Naive thymus-derived CD4-positive, alpha-beta T cell (primary cell): ENCODE data around the gene SH3TC1. TPM values are rescaled to one million over a fixed set of nuclear protein-coding genes. Genes with fewer than 3 reads are reported as not detected.

ENCODE experiments used
- ATAC-seq: fragments of 150-1000 bp; cut with Tn5 transposase; 2 replicates; pipeline ENCODE4 v1.10.0; 2021; ENCODE audit warnings: mild to moderate bottlenecking, moderate library complexity
- CTCF ChIA-PET: fragments of 350-600 bp; sonication (Branson Sonifier 250); formaldehyde crosslinking; loops from one replicate; lab custom pipeline; 2021; ENCODE audit warnings: antibody characterized with exemption; lab: Charles Lee
- POLR2A ChIA-PET: fragments of 350-600 bp; sonication (Branson Sonifier 250); formaldehyde crosslinking; loops from one replicate; lab custom pipeline; 2021; ENCODE audit warnings: antibody characterized with exemption, inconsistent platforms; lab: Charles Lee
- DNase-seq, 9 donors: peaks; one replicate each; pipeline versions ENCODE4 v3.0.0 to v3.0.0-alpha.2; 2020 to 2022; ENCODE audit warnings: mixed read lengths in 1 of 9
- H3K27ac ChIP-seq: one replicate; pipeline ENCODE4 v1.7.0; 2013; ENCODE audit warnings: mild to moderate bottlenecking, low read depth, low read length, moderate library complexity
- H3K27me3 ChIP-seq, 2 donors: one replicate each; pipeline ENCODE4 v1.7.0; 2013; ENCODE audit warnings: low read length in 2 of 2, mild to moderate bottlenecking in 2 of 2, moderate library complexity in 2 of 2; ENCODE audit not compliant: control insufficient read depth in 2 of 2, insufficient read depth in 2 of 2
- H3K36me3 ChIP-seq, 3 experiments: 1 replicate in 2 of 3; 2 replicates in 1 of 3; pipeline ENCODE4 v1.7.0; 2013; ENCODE audit warnings: low read length in 3 of 3, mild to moderate bottlenecking in 3 of 3, moderate library complexity in 1 of 3; ENCODE audit not compliant: insufficient read depth in 3 of 3, control insufficient read depth in 2 of 3
- H3K4me1 ChIP-seq, 2 donors: one replicate each; pipeline ENCODE4 v1.7.0; 2013; ENCODE audit warnings: low read length in 2 of 2, mild to moderate bottlenecking in 2 of 2, moderate library complexity in 1 of 2; ENCODE audit not compliant: control insufficient read depth in 2 of 2, insufficient read depth in 2 of 2
- H3K4me3 ChIP-seq: 2 replicates; pipeline ENCODE4 v1.7.0; 2013; ENCODE audit warnings: mild to moderate bottlenecking, low read length
- H3K9me3 ChIP-seq, 3 experiments: 1 replicate in 2 of 3; 2 replicates in 1 of 3; pipeline ENCODE4 v1.7.0; 2013; ENCODE audit warnings: low read length in 3 of 3; ENCODE audit not compliant: control insufficient read depth in 2 of 3
- H3K27ac Mint-ChIP-seq, 9 donors: one replicate each; pipeline ENCODE4 v1.8.0; 2020 to 2022; ENCODE audit warnings: mixed read lengths in 9 of 9, mild to moderate bottlenecking in 8 of 9, moderate library complexity in 5 of 9, inconsistent platforms in 2 of 9
- H3K27me3 Mint-ChIP-seq, 5 donors: one replicate each; pipeline ENCODE4 v1.8.0; 2021 to 2022; ENCODE audit warnings: mixed read lengths in 5 of 5, mild to moderate bottlenecking in 1 of 5
- H3K36me3 Mint-ChIP-seq, 5 donors: one replicate each; pipeline ENCODE4 v1.8.0; 2020 to 2022; ENCODE audit warnings: mixed read lengths in 5 of 5, mild to moderate bottlenecking in 3 of 5, inconsistent platforms in 1 of 5
- H3K4me1 Mint-ChIP-seq, 7 donors: one replicate each; pipeline ENCODE4 v1.8.0; 2020 to 2022; ENCODE audit warnings: mixed read lengths in 7 of 7, mild to moderate bottlenecking in 3 of 7, inconsistent platforms in 1 of 7
- H3K4me3 Mint-ChIP-seq, 10 donors: one replicate each; pipeline ENCODE4 v1.8.0; 2020 to 2022; ENCODE audit warnings: mild to moderate bottlenecking in 10 of 10, mixed read lengths in 10 of 10, moderate library complexity in 6 of 10, inconsistent platforms in 2 of 10
- H3K9me3 Mint-ChIP-seq, 11 donors: one replicate each; pipeline ENCODE4 v1.8.0; 2020 to 2022; ENCODE audit warnings: mixed read lengths in 11 of 11, mild to moderate bottlenecking in 4 of 11, inconsistent platforms in 1 of 11, moderate library complexity in 1 of 11
- intact Hi-C, 2 donors: fragments of 100-400 bp; cut with micrococcal nuclease; formaldehyde crosslinking; loops; one replicate each; pipeline ENCODE4 v1.15.1; 2023
- polyA plus RNA-seq, 2 donors: library from polyadenylated mRNA; unstranded; fragments of 300-500 nt; fragmentation: Illumina TruSeq; gene quantifications; one replicate each; pipeline ENCODE4 v1.2.3, GENCODE V29; 2021
- total RNA-seq, 6 experiments: library from RNA in 5 of 6; stranded (reverse) in 5 of 6; gene quantifications; 1 replicate in 5 of 6; 2 replicates in 1 of 6; pipeline ENCODE4 v1.2.3 and lab custom pipeline; 2021 to 2026

The SH3TC1 gene
- 100 to 1,000 TPM in 1 of 5 experiments, 10 to 100 TPM in 4; 33.8 to 120 (median 41.2) TPM for total RNA-seq
- polyA plus RNA-seq = 10 to 100 TPM in 1 of 2 donors, 1 to 10 TPM in 1; 6.5 to 12.1 TPM
- total RNA-seq (lab: John Stamatoyannopoulos, UW) = 46.3 reads per million, percentile 69 among the genes with 10 or more reads in this experiment

- Histone ChIP-seq H3K27me3 (no peaks in the 10 kb centered on the region), H3K4me3 (peak within 1 kb of the TSS; percentile 91), H3K27ac (peak within 1 kb of the TSS; percentile 84), H3K36me3 (peaks cover 0 to 6% (median 0%) of the 10 kb centered on the region in 3 experiments), H3K4me1 (peaks cover 22 to 27% of the 10 kb centered on the region in 2 donors), H3K9me3 (no peaks in the 10 kb centered on the region)
- Mint-ChIP-seq H3K27ac (peak within 1 kb of the TSS; percentile 90 to 99 (median 96)), H3K36me3 (no peaks in the 10 kb centered on the region), H3K4me1 (peaks cover 29 to 43% (median 42%) of the 10 kb centered on the region in 7 donors), H3K9me3 (no peaks in the 10 kb centered on the region), H3K27me3 (peaks cover 0 to 3% (median 0%) of the 10 kb centered on the region in 5 donors), H3K4me3 (peak within 1 kb of the TSS; percentile 89 to 98 (median 96))
- intact Hi-C loops = loop anchor here (1.0 to 5.0 kb wide), 5 partner anchors 22 to 1292 kb away; partner anchors contain the start of genes ABLIM2 (in 1 of the 2), ACOX3 (in 1 of the 2), TBC1D14 (in 1 of the 2) and TRMT44 (in 1 of the 2)
- ChIA-PET CTCF (interaction anchor here (0.8 to 1.8 kb wide), 2 partner anchors 22 to 40 kb away, joined by 4 to 5 read pairs; no protein-coding TSS in a partner anchor), POLR2A (interaction anchor here (0.6 to 1.8 kb wide), 7 partner anchors 8 to 229 kb away, joined by 3 to 11 read pairs (median 4); partner anchors contain the start of gene ABLIM2)
- ATAC-seq = peak; percentile 84
- DNase-seq = peak; percentile 39 to 78 (median 57)
Observed at GRCh38 chr4:8198906-8199593, at the start of gene SH3TC1. Gene SH3TC1, plus strand, starts transcription at chr4:8199290. Its CDS starts 5,905 bp downstream, at chr4:8205195.

- DNase-seq (no peak), ATAC-seq (no peak)
- H3K9me3 ChIP-seq = no peaks in the 10 kb centered on the region
- H3K4me3 ChIP-seq = no peak overlapping the region
- Mint-ChIP-seq H3K9me3 (no peaks in the 10 kb centered on the region), H3K36me3 (no peaks in the 10 kb centered on the region), H3K27me3 (peaks cover 0 to 6% (median 0%) of the 10 kb centered on the region in 5 donors), H3K4me1 (peaks cover 0 to under 1% (median 0%) of the 10 kb centered on the region in 7 donors), H3K4me3 (no peak overlapping the region), H3K27ac (no peak overlapping the region)
- H3K27ac ChIP-seq = no peak overlapping the region
- intact Hi-C loops = no loop called here
- no peaks in the 10 kb centered on the region for H3K27me3 ChIP-seq
- POLR2A ChIA-PET = no interaction called here
- CTCF ChIA-PET = no interaction called here
- no peaks in the 10 kb centered on the region for H3K4me1 ChIP-seq
- no peaks in the 10 kb centered on the region for H3K36me3 ChIP-seq
Observed at GRCh38 chr4:8149664-8150063, 49.4 kb upstream of the SH3TC1 start.

DNA sequence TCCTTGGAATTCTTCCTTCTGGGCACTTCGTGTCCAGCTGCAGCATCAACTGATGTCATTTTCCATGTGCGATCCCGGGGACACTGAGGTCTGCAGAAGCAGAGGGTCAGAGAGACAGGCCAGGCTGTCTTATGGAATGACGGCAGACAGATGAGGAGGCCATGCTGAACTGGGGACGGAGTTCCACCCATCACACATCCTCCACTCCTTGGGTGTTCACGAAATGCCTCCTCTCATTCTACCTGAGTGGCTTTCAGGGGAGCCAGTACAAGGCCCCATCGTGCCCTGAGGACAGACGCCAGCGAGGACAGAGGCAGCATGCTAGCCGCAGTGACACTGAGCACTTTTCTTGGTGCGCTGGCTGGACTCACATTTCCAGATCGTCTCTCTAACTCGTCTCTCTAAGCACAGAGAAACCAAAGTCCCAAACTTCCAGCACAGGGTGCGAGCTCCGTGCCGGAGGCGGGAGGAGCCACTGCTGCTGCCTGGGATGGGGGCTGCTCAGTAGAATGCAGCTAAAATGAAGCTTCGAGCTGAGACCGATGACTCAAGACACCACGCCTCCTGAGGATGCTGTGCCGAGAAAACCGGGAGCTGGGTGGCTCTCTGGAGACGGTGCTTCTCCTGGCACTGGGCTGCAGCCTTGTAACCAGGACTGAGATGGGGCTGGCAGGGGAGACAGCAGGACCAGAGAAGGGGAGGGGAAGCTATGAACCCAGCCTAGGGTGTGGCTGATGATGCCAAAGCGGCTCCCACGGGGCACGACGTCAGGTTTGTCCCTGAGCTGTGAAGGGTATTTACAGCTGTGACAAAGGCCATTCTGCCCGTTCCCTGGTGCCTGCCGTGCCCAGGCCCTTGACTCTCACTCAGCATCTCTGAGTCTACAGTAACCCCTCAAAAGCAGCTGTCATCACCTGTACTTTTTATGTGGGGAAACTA lies 48.7 kb upstream of the SH3TC1 start:
- CTCF ChIA-PET = no interaction called here

GRCh38 chr4:8151165-8151650 lies 47.9 kb upstream of the SH3TC1 start:
- ChIA-PET POLR2A (no interaction called here), CTCF (no interaction called here)
- no peaks in the 10 kb centered on the region for H3K36me3 ChIP-seq
- H3K4me3 ChIP-seq = no peak overlapping the region
- ATAC-seq (no peak), DNase-seq (no peak)
- intact Hi-C loops = no loop called here
- H3K9me3 ChIP-seq = no peaks in the 10 kb centered on the region
- H3K4me1 ChIP-seq = no peaks in the 10 kb centered on the region
- H3K27me3 ChIP-seq = no peaks in the 10 kb centered on the region
- H3K4me1 Mint-ChIP-seq = peaks cover 0 to 3% (median 0%) of the 10 kb centered on the region in 7 donors
- no peaks in the 10 kb centered on the region for H3K9me3 Mint-ChIP-seq
- H3K27me3 Mint-ChIP-seq = peaks cover 0 to 3% (median 0%) of the 10 kb centered on the region in 5 donors
- no peak overlapping the region for H3K27ac ChIP-seq
- no peaks in the 10 kb centered on the region for H3K36me3 Mint-ChIP-seq
- H3K4me3 Mint-ChIP-seq = no peak overlapping the region
- no peak overlapping the region for H3K27ac Mint-ChIP-seq

More for the DNA sequence above, 48.7 kb upstream of the SH3TC1 start:
- Histone ChIP-seq H3K27ac (no peak overlapping the region), H3K27me3 (no peaks in the 10 kb centered on the region), H3K4me3 (no peak overlapping the region), H3K36me3 (no peaks in the 10 kb centered on the region), H3K9me3 (no peaks in the 10 kb centered on the region), H3K4me1 (no peaks in the 10 kb centered on the region)
- Mint-ChIP-seq H3K4me1 (peaks cover 0 to 2% (median 0%) of the 10 kb centered on the region in 7 donors), H3K9me3 (no peaks in the 10 kb centered on the region), H3K27ac (no peak overlapping the region), H3K4me3 (no peak overlapping the region), H3K27me3 (peaks cover 0 to 6% (median 0%) of the 10 kb centered on the region in 5 donors), H3K36me3 (no peaks in the 10 kb centered on the region)
- ATAC-seq = no peak
- POLR2A ChIA-PET = no interaction called here
- no peak for DNase-seq
- intact Hi-C loops = no loop called here

DNA sequence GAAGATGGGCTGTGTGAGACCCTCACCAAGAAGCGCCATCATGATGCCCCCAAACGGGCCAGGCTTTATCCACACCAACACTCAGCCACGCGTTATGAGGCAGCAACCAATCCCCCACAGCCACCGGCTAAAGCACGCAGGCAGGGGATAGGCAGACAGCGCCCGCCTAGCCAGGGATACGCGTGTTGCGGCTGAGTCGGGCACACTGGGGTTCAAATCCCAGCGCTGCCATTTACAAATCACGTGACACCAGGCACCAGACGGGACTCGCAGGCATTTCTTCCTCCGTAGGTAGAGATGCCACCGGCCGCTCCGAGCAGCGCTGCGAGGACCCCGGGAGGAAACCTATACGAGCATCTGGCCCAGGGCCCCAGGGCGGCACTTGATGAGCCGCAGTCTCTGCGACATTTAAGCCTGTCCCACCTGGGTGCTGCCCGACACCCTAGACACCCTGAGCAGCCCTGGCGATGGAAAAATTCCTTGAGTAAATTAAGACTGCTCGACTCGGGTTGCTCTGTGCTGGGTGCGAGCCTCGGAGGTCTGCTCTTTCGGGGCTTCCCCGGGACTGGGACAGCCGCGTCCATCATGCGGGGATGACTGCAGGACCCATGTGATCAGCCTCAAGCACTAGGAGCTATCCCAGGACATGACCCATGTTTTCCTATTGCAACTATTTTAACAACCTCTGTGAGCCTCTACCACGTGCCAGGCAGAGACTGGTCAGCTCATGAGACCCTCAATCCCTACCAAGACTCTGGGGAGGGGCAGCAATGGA lies 46.8 kb upstream of the SH3TC1 start:
- H3K36me3 Mint-ChIP-seq = no peaks in the 10 kb centered on the region
- DNase-seq (no peak), ATAC-seq (no peak)
- no peak overlapping the region for H3K27ac Mint-ChIP-seq
- POLR2A ChIA-PET = no interaction called here
- no peaks in the 10 kb centered on the region for H3K9me3 Mint-ChIP-seq
- Histone ChIP-seq H3K9me3 (no peaks in the 10 kb centered on the region), H3K4me1 (no peaks in the 10 kb centered on the region), H3K27me3 (no peaks in the 10 kb centered on the region), H3K4me3 (no peak overlapping the region), H3K36me3 (no peaks in the 10 kb centered on the region), H3K27ac (no peak overlapping the region)
- H3K4me1 Mint-ChIP-seq = peaks cover 0 to 3% (median under 1%) of the 10 kb centered on the region in 7 donors
- H3K27me3 Mint-ChIP-seq = peaks cover 0 to 14% (median under 1%) of the 10 kb centered on the region in 5 donors
- intact Hi-C loops = no loop called here
- CTCF ChIA-PET = no interaction called here
- H3K4me3 Mint-ChIP-seq = no peak overlapping the region

DNA sequence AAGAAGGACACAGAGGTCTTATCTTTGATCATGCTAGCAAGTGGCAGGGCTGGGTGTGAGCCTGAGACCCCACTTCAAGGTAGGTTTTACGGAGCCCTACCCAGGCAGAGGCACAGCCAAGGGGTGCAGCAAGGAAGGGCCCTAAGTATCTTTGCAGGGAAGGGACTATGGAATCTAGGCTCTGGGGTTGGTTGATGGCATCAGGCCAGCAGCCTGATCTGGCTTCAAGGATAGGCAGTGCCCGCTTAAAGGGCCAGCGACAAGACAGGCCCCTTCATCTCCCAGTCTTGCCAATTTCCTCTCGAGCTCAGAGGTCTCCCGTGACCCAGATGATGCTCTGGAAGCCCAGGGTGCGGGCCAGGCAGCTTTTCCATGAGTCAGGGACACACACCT lies 46.2 kb upstream of the SH3TC1 start:
- Mint-ChIP-seq H3K9me3 (no peaks in the 10 kb centered on the region), H3K27me3 (peaks cover 0 to 19% (median 4%) of the 10 kb centered on the region in 5 donors), H3K4me1 (peaks cover 0 to 6% (median 4%) of the 10 kb centered on the region in 7 donors), H3K36me3 (no peaks in the 10 kb centered on the region), H3K4me3 (no peak overlapping the region), H3K27ac (no peak overlapping the region)
- Histone ChIP-seq H3K27ac (no peak overlapping the region), H3K27me3 (no peaks in the 10 kb centered on the region), H3K4me1 (peaks cover 4% of the 10 kb centered on the region in 2 donors), H3K36me3 (no peaks in the 10 kb centered on the region), H3K9me3 (no peaks in the 10 kb centered on the region), H3K4me3 (no peak overlapping the region)
- ChIA-PET CTCF (no interaction called here), POLR2A (no interaction called here)
- intact Hi-C loops = no loop called here
- ATAC-seq = no peak
- DNase-seq = no peak
